Loucy (cell line): ENCODE measurements around the gene PPP2R2B.

Experiments
- CTCF ChIP-seq: fragments of 200-600 bp; sonication (generic); conservative IDR thresholded peaks from 2 replicates; pipeline ENCODE4 v1.5.1; 2014; ENCODE audit warnings: mild to moderate bottlenecking, antibody characterized with exemption, low read length
- EZH2phosphoT487 ChIP-seq: fragments of 200-600 bp; IDR thresholded peaks from 2 replicates; pipeline ENCODE4 v1.6.1; 2018; ENCODE audit warnings: antibody characterized with exemption, mild to moderate bottlenecking, moderate library complexity, borderline replicate concordance

- TF ChIP-seq CTCF = no peak
- TF ChIP-seq EZH2phosphoT487 = no peak
Measured at GRCh38 chr5:146851133-146851532, 27.4 kb downstream of the PPP2R2B start.
